NCI-H128 (cell line): ENCODE data around the gene FAF1.
"Not testable (repeated sequence)": the region's sequence is repeated elsewhere in the genome, so short reads cannot be mapped to it uniquely, and the experiment has no call there.

ENCODE experiments used
- DNase-seq: peaks from one replicate; lab custom pipeline; 2025; ENCODE audit not compliant: unreplicated experiment; lab: John Stamatoyannopoulos, UW

The FAF1 gene

DNA sequence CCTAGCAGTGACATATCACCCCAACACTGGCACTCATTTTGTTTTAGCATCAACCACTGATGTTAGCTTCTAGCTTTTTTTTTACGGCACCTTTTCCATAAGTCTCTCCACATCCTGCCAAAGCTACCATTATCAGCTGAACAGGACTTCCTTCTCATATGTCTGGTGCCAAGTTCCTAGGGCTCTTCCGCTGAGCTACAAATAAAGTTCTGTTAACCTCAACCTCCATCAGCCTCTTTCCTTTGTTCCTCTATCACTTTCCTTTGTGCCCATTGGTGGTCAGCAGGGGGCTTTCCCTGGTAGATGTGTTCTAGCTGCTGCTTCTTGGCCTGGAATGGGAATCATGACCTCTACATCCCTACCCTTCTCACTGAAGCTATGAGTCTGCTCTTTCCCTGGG is 163.8 kb downstream of the FAF1 start:
- no peak for DNase-seq

DNA sequence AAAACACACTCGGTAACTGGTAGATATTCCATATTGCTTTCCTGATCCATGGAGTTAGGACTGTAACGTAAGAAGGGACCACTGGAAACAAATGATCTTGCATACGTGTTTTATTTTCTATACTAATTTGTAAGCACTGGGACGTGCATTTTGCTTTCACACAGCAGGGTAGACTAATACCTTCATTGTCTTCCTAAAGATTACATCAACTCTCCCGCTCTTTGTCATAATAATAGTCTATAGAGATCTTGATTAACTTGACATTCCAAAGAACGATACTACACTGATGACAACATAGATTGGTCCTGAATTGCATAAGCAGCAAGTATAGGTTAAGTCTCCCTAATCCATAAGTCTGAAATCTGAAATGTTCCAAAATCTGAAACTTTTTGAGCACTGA is 166.5 kb downstream of the FAF1 start:
- no peak for DNase-seq

GRCh38 chr1:50787266-50787665 is 172.8 kb downstream of the FAF1 start:
- DNase-seq, result no peak

DNA sequence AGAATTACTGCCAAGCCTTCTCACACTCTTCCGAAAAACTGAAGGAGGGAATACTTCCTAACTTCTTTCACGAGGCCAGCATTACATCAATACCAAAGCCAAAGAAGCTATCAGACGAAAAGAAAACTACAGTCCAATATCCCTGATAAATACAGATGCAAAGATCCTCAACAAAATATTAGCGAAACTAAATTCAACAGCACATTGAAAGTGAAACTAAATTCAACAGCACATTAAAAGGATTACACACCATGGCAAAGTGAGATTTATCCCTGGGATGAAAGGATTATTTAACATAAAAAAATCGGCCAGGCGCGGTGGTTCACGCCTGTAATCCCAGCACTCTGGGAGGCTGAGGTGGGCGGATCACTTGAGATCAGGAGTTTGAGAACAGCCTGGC is 176.8 kb downstream of the FAF1 start:
- DNase-seq, result no peak

- DNase-seq, result no peak
These were observed 179.3 kb downstream of the FAF1 start for GRCh38 chr1:50780797-50781196.

DNA sequence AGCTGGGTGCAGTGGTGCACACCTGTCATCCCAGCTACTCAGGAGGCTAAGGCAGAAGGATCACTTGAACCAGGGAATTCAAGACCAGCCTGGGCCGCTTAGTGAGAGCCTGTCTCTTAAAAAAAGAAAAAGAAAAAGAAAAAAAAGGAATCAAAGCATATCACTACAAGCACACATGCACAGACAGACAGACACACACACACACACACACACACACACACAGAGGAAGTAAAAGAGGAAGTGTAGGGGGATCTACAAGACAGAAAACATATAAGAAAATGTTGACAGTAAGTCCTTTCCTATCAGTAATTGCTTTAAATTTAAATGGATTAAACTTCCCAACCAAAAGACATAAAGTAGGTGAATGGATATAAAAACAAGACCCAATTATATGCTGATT is 180.3 kb downstream of the FAF1 start:
- DNase-seq, result no peak

- no peak for DNase-seq
These were observed 184.3 kb downstream of the FAF1 start for GRCh38 chr1:50775740-50776139.

GRCh38 chr1:50774759-50775351 is 185.2 kb downstream of the FAF1 start:
- DNase-seq, result peak; percentile 58

- no peak for DNase-seq
These were observed 193.4 kb downstream of the FAF1 start for GRCh38 chr1:50766688-50767087.

GRCh38 chr1:50756543-50756942 is 203.5 kb downstream of the FAF1 start:
- DNase-seq, result not testable (repeated sequence)

DNA sequence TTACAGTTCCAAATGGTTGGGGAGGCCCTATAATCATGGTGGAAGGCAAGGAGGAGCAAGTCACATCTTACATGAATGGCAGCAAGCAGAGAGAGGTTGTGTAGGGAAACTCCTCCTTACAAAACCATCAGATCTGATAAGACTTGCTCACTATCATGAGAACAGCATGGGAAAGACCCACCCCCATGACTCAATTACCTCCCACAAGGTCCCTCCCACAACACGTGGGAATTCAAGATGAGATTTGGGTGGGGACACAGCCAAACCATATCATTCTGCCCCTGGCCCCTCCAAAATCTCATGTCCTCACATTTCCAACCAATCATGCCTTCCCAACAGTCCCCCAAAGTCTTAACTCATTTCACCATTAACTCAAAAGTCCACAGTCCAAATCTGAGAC is 205.3 kb downstream of the FAF1 start:
- not testable (repeated sequence) for DNase-seq

- DNase-seq, result no peak
These were observed 209.9 kb downstream of the FAF1 start for GRCh38 chr1:50750021-50750619.

- no peak for DNase-seq
These were observed 212.7 kb downstream of the FAF1 start for GRCh38 chr1:50747394-50747793.

- no peak for DNase-seq
These were observed 217.5 kb downstream of the FAF1 start for GRCh38 chr1:50742523-50742922.

- DNase-seq, result no peak
These were observed 220.9 kb downstream of the FAF1 start for GRCh38 chr1:50739125-50739524.

- DNase-seq, result no peak
These were observed 224.6 kb downstream of the FAF1 start for GRCh38 chr1:50735443-50735842.

- DNase-seq, result not testable (repeated sequence)
These were observed 232.5 kb downstream of the FAF1 start for GRCh38 chr1:50727578-50727977.

- DNase-seq, result no peak
These were observed 235.3 kb downstream of the FAF1 start for GRCh38 chr1:50724626-50725286.

- no peak for DNase-seq
These were observed 239.5 kb downstream of the FAF1 start for GRCh38 chr1:50720457-50721053.

DNA sequence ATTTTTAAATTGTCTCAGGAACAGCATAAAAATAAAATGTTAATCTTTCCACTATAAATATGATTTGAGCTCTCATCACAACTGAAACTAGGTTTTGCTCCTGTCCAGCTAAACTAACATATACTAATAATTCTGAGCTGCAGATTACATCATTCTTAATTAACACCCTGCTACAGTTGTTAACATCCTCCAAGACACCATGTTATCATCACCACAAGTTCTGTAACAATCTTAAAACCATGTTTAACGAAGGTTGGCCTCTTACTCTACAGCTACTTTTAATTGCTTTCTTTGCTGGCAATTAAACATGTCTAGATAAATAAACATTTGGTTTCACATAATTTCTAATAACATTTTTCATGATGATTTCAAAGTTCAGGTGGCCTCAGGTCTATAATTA is 240.9 kb downstream of the FAF1 start:
- DNase-seq, result no peak

DNA sequence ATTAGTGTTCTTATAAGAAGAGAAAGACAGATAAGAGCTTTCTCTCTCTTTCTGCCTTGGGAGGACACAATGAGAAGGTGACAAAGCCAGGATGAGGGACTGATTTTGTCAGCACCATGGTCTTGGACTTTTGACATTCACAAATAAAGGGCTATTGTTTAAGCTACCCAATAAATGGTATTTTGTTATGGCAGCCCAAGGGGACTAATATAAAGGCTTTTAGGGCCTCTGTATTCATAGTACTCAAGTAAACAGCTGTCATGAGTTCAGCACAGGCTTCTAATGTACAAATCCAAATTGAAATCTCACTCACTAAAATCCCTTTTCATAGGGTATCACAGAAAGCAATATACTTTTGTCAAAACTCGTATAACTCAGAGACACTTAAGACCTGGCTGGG is 242.7 kb downstream of the FAF1 start:
- no peak for DNase-seq

DNA sequence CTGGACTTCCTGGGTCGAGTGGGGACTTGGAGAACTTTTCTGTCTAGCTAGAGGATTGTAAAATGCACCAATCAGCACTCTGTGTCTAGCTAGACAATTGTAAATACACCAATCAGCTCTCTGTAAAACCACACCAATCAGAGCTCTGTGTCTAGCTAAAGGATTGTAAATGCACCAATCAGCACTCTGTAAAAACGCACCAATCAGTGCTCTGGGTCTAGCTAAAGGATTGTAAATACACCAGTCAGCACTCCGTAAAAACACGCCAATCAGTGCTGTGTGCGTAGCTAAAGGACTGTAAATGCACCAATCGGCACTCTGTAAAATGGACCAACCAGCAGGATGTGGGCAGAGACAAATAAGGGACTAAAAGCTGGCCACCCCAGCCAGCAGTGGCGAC is 243.6 kb downstream of the FAF1 start:
- DNase-seq, result not testable (repeated sequence)
